DOHH2 (cell line): ENCODE measurements around the gene PACRGL.

Experiments
- H3F3A ChIP-seq: fragments of 200-600 bp; sonication (generic), shearing (Covaris generic); 2 replicates; pipeline ENCODE4 v1.6.0; 2016; ENCODE audit warnings: antibody characterized with exemption, mild to moderate bottlenecking; ENCODE audit not compliant: control insufficient read depth, insufficient read depth
- H3K27ac ChIP-seq: fragments of 200-600 bp; sonication (generic); 2 replicates; pipeline ENCODE4 v1.5.1; 2014; ENCODE audit warnings: low read depth, mild to moderate bottlenecking, low read length, moderate library complexity
- H3K27me3 ChIP-seq: fragments of 200-600 bp; sonication (generic); 2 replicates; pipeline ENCODE4 v1.6.1; 2014; ENCODE audit warnings: mild to moderate bottlenecking, low read length, mixed read lengths; ENCODE audit not compliant: control insufficient read depth
- H3K36me3 ChIP-seq: fragments of 200-600 bp; sonication (generic); 2 replicates; pipeline ENCODE4 v1.6.1; 2014; ENCODE audit warnings: mild to moderate bottlenecking, low read length, moderate library complexity, mixed read lengths; ENCODE audit not compliant: control insufficient read depth
- H3K4me1 ChIP-seq: fragments of 200-600 bp; sonication (generic); 2 replicates; pipeline ENCODE4 v1.6.1; 2014; ENCODE audit warnings: mild to moderate bottlenecking, low read length, mixed read lengths; ENCODE audit not compliant: control insufficient read depth
- H3K4me2 ChIP-seq: fragments of 200-600 bp; sonication (generic); 2 replicates; pipeline ENCODE4 v1.6.0; 2014; ENCODE audit warnings: mild to moderate bottlenecking, low read length, moderate library complexity
- H3K4me3 ChIP-seq: fragments of 200-600 bp; sonication (generic); 2 replicates; pipeline ENCODE4 v1.5.1; 2014; ENCODE audit warnings: mild to moderate bottlenecking, low read length, mixed read lengths
- H3K79me2 ChIP-seq: fragments of 200-600 bp; sonication (generic); 2 replicates; pipeline ENCODE4 v1.6.1; 2014; ENCODE audit warnings: mild to moderate bottlenecking, low read length, mixed read lengths; ENCODE audit not compliant: control insufficient read depth
- H3K9me2 ChIP-seq: fragments of 200-600 bp; sonication (generic); replicated peaks from 2 replicates; pipeline ENCODE4 v1.6.1; 2014; ENCODE audit warnings: mild to moderate bottlenecking, low read length, mixed read lengths; ENCODE audit not compliant: control insufficient read depth
- H3K9me3 ChIP-seq: fragments of 200-600 bp; sonication (generic); 2 replicates; pipeline ENCODE4 v1.6.1; 2014; ENCODE audit warnings: antibody characterized with exemption, low read length, mixed read lengths; ENCODE audit not compliant: control insufficient read depth, insufficient read depth
- H4K20me1 ChIP-seq: fragments of 200-600 bp; sonication (generic); 2 replicates; pipeline ENCODE4 v1.6.0; 2014; ENCODE audit warnings: low read depth, mild to moderate bottlenecking, antibody characterized with exemption, low read length, moderate library complexity; ENCODE audit not compliant: control insufficient read depth, insufficient read depth
- CTCF ChIP-seq: fragments of 200-600 bp; sonication (generic); IDR thresholded peaks from one replicate; pipeline ENCODE4 v1.5.1; 2014; ENCODE audit warnings: antibody characterized with exemption, mild to moderate bottlenecking, low read depth, low read length; ENCODE audit not compliant: poor library complexity, severe bottlenecking
- EZH2phosphoT487 ChIP-seq: fragments of 200-600 bp; sonication (generic); IDR thresholded peaks from 2 replicates; pipeline ENCODE4 v1.6.1; 2017; ENCODE audit warnings: borderline replicate concordance, mild to moderate bottlenecking, antibody characterized with exemption, low read length, moderate library complexity, mixed read lengths

Gene PACRGL

GRCh38 chr4:20662851-20663250 lies 37.4 kb upstream of the PACRGL start:
- Histone ChIP-seq H3K4me3 (no peak overlapping the region), H3K4me2 (no peak overlapping the region), H3K27ac (no peak overlapping the region), H3K4me1 (no peaks in the 10 kb centered on the region), H3K9me3 (no peaks in the 10 kb centered on the region), H3K79me2 (no peaks in the 10 kb centered on the region), H3K36me3 (no peaks in the 10 kb centered on the region), H3K9me2 (no peaks in the 10 kb centered on the region), H3F3A (no peaks in the 10 kb centered on the region), H3K27me3 (no peaks in the 10 kb centered on the region), H4K20me1 (no peaks in the 10 kb centered on the region)
- TF ChIP-seq CTCF = no peak
- TF ChIP-seq EZH2phosphoT487 = no peak

GRCh38 chr4:20666012-20666860 lies 34.0 kb upstream of the PACRGL start:
- H3K9me2 ChIP-seq = no peaks in the 10 kb centered on the region
- no peaks in the 10 kb centered on the region for H3K79me2 ChIP-seq
- H3K4me1 ChIP-seq = no peaks in the 10 kb centered on the region
- H4K20me1 ChIP-seq = no peaks in the 10 kb centered on the region
- no peaks in the 10 kb centered on the region for H3F3A ChIP-seq
- H3K27ac ChIP-seq = no peak overlapping the region
- H3K27me3 ChIP-seq = no peaks in the 10 kb centered on the region
- no peak overlapping the region for H3K4me3 ChIP-seq
- no peak overlapping the region for H3K4me2 ChIP-seq
- TF ChIP-seq CTCF = no peak
- no peak for TF ChIP-seq EZH2phosphoT487
- H3K9me3 ChIP-seq = no peaks in the 10 kb centered on the region
- no peaks in the 10 kb centered on the region for H3K36me3 ChIP-seq

- Histone ChIP-seq H4K20me1 (no peaks in the 10 kb centered on the region), H3F3A (no peaks in the 10 kb centered on the region), H3K79me2 (no peaks in the 10 kb centered on the region), H3K4me2 (no peak overlapping the region), H3K4me1 (no peaks in the 10 kb centered on the region), H3K9me3 (no peaks in the 10 kb centered on the region), H3K4me3 (no peak overlapping the region), H3K27ac (no peak overlapping the region), H3K27me3 (no peaks in the 10 kb centered on the region), H3K9me2 (no peaks in the 10 kb centered on the region), H3K36me3 (no peaks in the 10 kb centered on the region)
- TF ChIP-seq EZH2phosphoT487 = no peak
- TF ChIP-seq CTCF = no peak
Observed at GRCh38 chr4:20672262-20672661, 28.0 kb upstream of the PACRGL start.
